Endothelial cell of umbilical vein (primary cell): Measurements from ENCODE around the gene ARSB. TPM values are rescaled to one million over a fixed set of nuclear protein-coding genes. Genes with fewer than 3 reads are reported as not detected.

Experiments used
- BruUV-seq: library from RNA; stranded (reverse); fragments of 400-500 nt; replicated peaks from 2 replicates; lab custom pipeline; 2021; lab: Mats Ljungman, UMichigan
- CTCF ChIA-PET: fragments of 300-600, 350-600 bp; sonication (Branson Sonifier 250); formaldehyde crosslinking; loops from one replicate; lab custom pipeline; 2021; ENCODE audit warnings: antibody characterized with exemption, inconsistent platforms; lab: Charles Lee
- POLR2A ChIA-PET: fragments of 300-600, 350-600 bp; sonication (Branson Sonifier 250); formaldehyde crosslinking; loops from one replicate; lab custom pipeline; 2021; ENCODE audit warnings: antibody characterized with exemption, inconsistent platforms; lab: Charles Lee
- DNase-seq: peaks from one replicate; pipeline ENCODE4 v3.0.0-alpha.2; 2011; ENCODE audit warnings: low read depth, low spot score
- FAIRE-seq: peaks from 2 replicates; lab custom pipeline; 2011; peaks lifted over from hg19 to GRCh38; lab: Jason Lieb, UNC
- H2AFZ ChIP-seq: 2 replicates; pipeline ENCODE4 v1.6.0; 2012; ENCODE audit warnings: low read depth, low read length, control low read depth, inconsistent platforms
- H3K27ac ChIP-seq: 2 replicates; pipeline ENCODE4 v1.5.1; 2011; ENCODE audit warnings: low read depth, mild to moderate bottlenecking, control low read depth, low read length, moderate library complexity; ENCODE audit not compliant: insufficient read depth
- H3K27me3 ChIP-seq, 2 experiments: 2 replicates each; pipeline versions ENCODE4 v1.6.0 to v1.6.1; 2011; ENCODE audit warnings: low read length in 2 of 2, mixed read lengths in 1 of 2; ENCODE audit not compliant: control insufficient read depth in 2 of 2, insufficient read depth in 2 of 2
- H3K36me3 ChIP-seq, 2 experiments: 2 replicates in 1 of 2; 3 replicates in 1 of 2; pipeline ENCODE4 v1.5.1; 2011; ENCODE audit warnings: low read length in 2 of 2, mild to moderate bottlenecking in 1 of 2, moderate library complexity in 1 of 2; ENCODE audit not compliant: control insufficient read depth in 2 of 2, insufficient read depth in 2 of 2; ENCODE audit errors: extremely low read depth in 1 of 2
- H3K4me1 ChIP-seq: 3 replicates; pipeline ENCODE4 v1.5.1; 2011; ENCODE audit warnings: mild to moderate bottlenecking, low read length; ENCODE audit not compliant: control insufficient read depth, insufficient read depth; ENCODE audit errors: extremely low read depth
- H3K4me2 ChIP-seq: 2 replicates; pipeline ENCODE4 v1.6.1; 2011; ENCODE audit warnings: low read length, control low read depth, mixed read lengths; ENCODE audit not compliant: insufficient read depth
- H3K4me3 ChIP-seq, 3 experiments: fragments of 200-600 bp in 1 of 3; sonication (generic), shearing (Covaris generic) in 1 of 3; replicated peaks in 1 of 3; 2 replicates each; pipeline ENCODE4 v1.5.1; 2011 to 2016; ENCODE audit warnings: control low read depth in 3 of 3, low read length in 3 of 3, mild to moderate bottlenecking in 2 of 3, inconsistent platforms in 1 of 3, low read depth in 1 of 3, moderate library complexity in 1 of 3; ENCODE audit not compliant: insufficient read depth in 1 of 3
- H3K79me2 ChIP-seq: 2 replicates; pipeline ENCODE4 v1.6.0; 2012; ENCODE audit warnings: low read length, inconsistent platforms; ENCODE audit not compliant: control insufficient read depth, insufficient read depth
- H3K9ac ChIP-seq: replicated peaks from 2 replicates; pipeline ENCODE3; 2011; ENCODE audit warnings: low read length, control low read depth; ENCODE audit not compliant: insufficient read depth; ENCODE audit errors: extremely low read depth
- H3K9me1 ChIP-seq: replicated peaks from 3 replicates; pipeline ENCODE4 v1.6.0; 2011; ENCODE audit warnings: mild to moderate bottlenecking, low read length; ENCODE audit not compliant: control insufficient read depth, insufficient read depth; ENCODE audit errors: extremely low read depth
- H3K9me3 ChIP-seq: replicated peaks from 2 replicates; pipeline ENCODE4 v1.5.1; 2012; ENCODE audit warnings: low read length, inconsistent platforms; ENCODE audit not compliant: control insufficient read depth, insufficient read depth
- H4K20me1 ChIP-seq: replicated peaks from 2 replicates; pipeline ENCODE3; 2011; ENCODE audit warnings: mild to moderate bottlenecking, low read length; ENCODE audit not compliant: control insufficient read depth, insufficient read depth; ENCODE audit errors: extremely low read depth
- EZH2 ChIP-seq: IDR thresholded peaks from 2 replicates; pipeline ENCODE4 v1.6.1; 2012; ENCODE audit warnings: borderline replicate concordance, low read depth, mild to moderate bottlenecking, moderate library complexity, low read length, inconsistent platforms; ENCODE audit not compliant: severe bottlenecking
- FOS ChIP-seq: IDR thresholded peaks from 2 replicates; pipeline ENCODE4 v1.6.1; 2011; ENCODE audit warnings: mild to moderate bottlenecking, low read length, moderate library complexity, borderline replicate concordance; ENCODE audit not compliant: insufficient read depth
- GATA2 ChIP-seq: IDR thresholded peaks from 2 replicates; pipeline ENCODE4 v1.7.0; 2011; ENCODE audit warnings: low read depth, mild to moderate bottlenecking, moderate library complexity, mixed read lengths, low read length; ENCODE audit not compliant: insufficient read length, insufficient read depth
- JUN ChIP-seq: IDR thresholded peaks from 2 replicates; pipeline ENCODE4 v1.6.1; 2011; ENCODE audit warnings: borderline replicate concordance, low read depth; ENCODE audit not compliant: insufficient read length, insufficient read depth
- MYC ChIP-seq: IDR thresholded peaks from one replicate; pipeline ENCODE4 v1.6.1; 2011; ENCODE audit warnings: mild to moderate bottlenecking, low read depth, low read length
- POLR2A ChIP-seq: IDR thresholded peaks from 2 replicates; pipeline ENCODE4 v1.6.1; 2012; ENCODE audit warnings: low read depth, mild to moderate bottlenecking, control low read depth, low read length
- POLR2AphosphoS5 ChIP-seq: IDR thresholded peaks from 2 replicates; pipeline ENCODE4 v1.6.1; 2012; ENCODE audit warnings: low read depth, mild to moderate bottlenecking, control low read depth, low read length, moderate library complexity; ENCODE audit not compliant: insufficient read depth
- dilution Hi-C: fragments of 300-500 bp; cut with MboI; formaldehyde crosslinking; loops from one replicate; pipeline ENCODE4 v1.15.0; 2019; ENCODE audit warnings: low sequenced_read_pairs; ENCODE audit not compliant: extremely low pct_ligation_motif_present
- intact Hi-C: fragments of 100-400 bp; cut with micrococcal nuclease; formaldehyde crosslinking; loops from one replicate; pipeline ENCODE4 v1.10.0; 2022
- polyA plus RNA-seq, 4 experiments: library from polyadenylated mRNA; depleted of rRNA in 3 of 4; stranded (reverse) in 3 of 4; unstranded in 1 of 4; fragments of >200 nt; gene quantifications; 2 replicates each; pipeline versions ENCODE4 v1.2.1 to v1.2.3, GENCODE V29; 2011 to 2012; ENCODE audit warnings: missing spikeins in 1 of 4
- total RNA-seq: library from RNA; stranded (reverse); gene quantifications from 2 replicates; pipeline ENCODE4 v1.2.3, GENCODE V29; 2021
- TF ChIP-seq, protein P1 (sequence below): IDR thresholded peaks from 2 replicates; pipeline ENCODE4 v1.6.1; 2011; ENCODE audit not compliant: insufficient read depth, insufficient read length
- TF ChIP-seq, protein P2 (sequence below), 2 donors: IDR thresholded peaks; 1 replicate in 1 of 2; 2 replicates in 1 of 2; pipeline ENCODE4 v1.5.1; 2011; ENCODE audit warnings: low read length in 2 of 2, mild to moderate bottlenecking in 2 of 2, moderate library complexity in 2 of 2, control low read depth in 1 of 2, inconsistent platforms in 1 of 2, low read depth in 1 of 2; ENCODE audit not compliant: insufficient read depth in 1 of 2; ENCODE audit errors: extremely low read depth in 1 of 2

ARSB gene
- total and polyA plus RNA-seq, 2 donors (not counting 3 experiments of a cell fraction or from before 2014, with no cell fraction given) = 17.2 to 25.8 TPM

DNA sequence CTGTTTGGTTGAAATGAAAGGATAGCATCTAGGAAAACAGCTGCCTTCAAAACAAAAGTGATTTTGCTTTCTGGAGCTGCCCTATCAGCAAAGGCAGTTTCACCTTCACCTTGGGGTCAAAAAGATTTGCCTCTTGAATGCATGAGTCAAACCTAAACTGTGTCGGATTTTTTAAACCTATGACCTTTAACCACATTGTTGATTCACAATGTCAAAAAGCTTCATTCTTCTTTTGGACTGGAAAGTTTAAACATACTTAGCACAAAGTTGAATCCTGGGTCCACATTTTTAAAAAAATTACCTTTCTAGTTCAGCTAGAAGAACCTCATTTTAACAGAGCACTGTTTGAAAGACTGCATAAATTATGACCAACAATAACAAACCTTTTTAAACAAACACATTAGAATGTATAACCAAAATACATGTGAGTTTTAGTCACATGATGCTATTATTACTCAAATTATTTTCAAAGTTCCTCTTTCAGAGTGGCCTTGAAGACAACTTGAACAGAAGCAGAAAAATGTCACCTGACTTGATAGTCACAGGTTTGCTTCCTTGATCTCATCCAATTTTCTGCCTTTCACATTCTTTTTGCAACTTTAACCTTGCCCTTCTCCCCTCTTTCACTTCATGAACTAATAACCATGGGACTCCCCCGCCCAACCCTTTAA lies 226.8 kb downstream of the ARSB start:
- intact Hi-C loops (no loop called here), dilution Hi-C loops (no loop called here)
- Histone ChIP-seq H3K4me2 (no peak overlapping the region), H3K79me2 (no peaks in the 10 kb centered on the region), H3K4me3 (no peak overlapping the region), H3K4me1 (no peaks in the 10 kb centered on the region), H3K36me3 (no peaks in the 10 kb centered on the region), H2AFZ (no peak overlapping the region), H3K27ac (no peak overlapping the region), H3K9me3 (no peaks in the 10 kb centered on the region), H3K9ac (no peak overlapping the region), H4K20me1 (no peaks in the 10 kb centered on the region), H3K9me1 (no peaks in the 10 kb centered on the region), H3K27me3 (peaks cover 0 to 5% of the 10 kb centered on the region in 2 experiments)
- TF ChIP-seq, protein P1, sequence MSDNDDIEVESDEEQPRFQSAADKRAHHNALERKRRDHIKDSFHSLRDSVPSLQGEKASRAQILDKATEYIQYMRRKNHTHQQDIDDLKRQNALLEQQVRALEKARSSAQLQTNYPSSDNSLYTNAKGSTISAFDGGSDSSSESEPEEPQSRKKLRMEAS = no peak
- TF ChIP-seq JUN (no peak), EZH2 (no peak), MYC (no peak), POLR2A (no peak)
- DNase-seq = no peak
- no TSS peak for BruUV-seq
- POLR2A ChIA-PET = no interaction called here
- no peak for FAIRE-seq
- CTCF ChIA-PET = interaction anchor here (1.4 kb wide), 1 partner anchor 18 kb away, joined by 4 read pairs; no protein-coding TSS in a partner anchor

DNA sequence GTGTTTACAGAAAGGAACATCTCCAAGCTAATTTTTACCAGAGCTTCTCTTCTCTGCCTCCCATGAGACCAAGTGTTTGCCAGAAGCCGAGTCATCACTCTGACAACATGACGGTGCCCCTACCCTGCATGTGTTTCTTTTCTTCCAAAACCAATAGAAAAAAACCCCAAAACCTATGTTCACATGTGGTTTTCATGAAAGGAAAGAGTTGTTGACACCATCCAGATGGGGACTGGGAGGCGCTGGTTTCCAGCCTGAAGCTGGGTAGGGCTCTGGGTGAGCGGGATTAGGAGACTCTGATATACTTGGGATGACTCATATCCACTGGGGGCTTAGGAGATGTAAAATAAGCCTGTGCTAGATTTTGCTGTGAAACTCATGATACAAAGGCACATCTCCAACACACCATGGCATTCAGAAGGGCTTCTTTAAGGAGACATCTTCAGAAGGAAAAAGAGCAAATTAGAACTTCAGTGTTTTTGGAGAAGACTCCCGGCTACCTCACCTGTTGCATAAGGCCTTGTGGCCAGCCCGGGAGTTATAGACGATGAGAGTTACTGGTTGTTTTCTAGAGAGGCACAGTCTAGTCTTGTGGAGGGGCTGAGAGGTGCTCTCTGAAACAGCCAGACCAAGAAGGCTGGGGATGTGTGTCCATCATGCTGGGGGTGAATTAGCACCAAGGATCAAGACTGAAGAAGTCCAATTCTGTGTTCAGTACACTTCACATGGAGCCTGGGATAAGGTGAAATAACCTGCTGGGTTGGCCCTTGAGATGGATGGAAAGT lies 227.6 kb downstream of the ARSB start:
- DNase-seq (no peak), FAIRE-seq (peak; percentile 42)
- Histone ChIP-seq H2AFZ (no peak overlapping the region), H3K4me2 (no peak overlapping the region), H3K27me3 (peaks cover 0 to 4% of the 10 kb centered on the region in 2 experiments), H3K9ac (no peak overlapping the region), H3K79me2 (no peaks in the 10 kb centered on the region), H4K20me1 (no peaks in the 10 kb centered on the region), H3K4me3 (no peak overlapping the region), H3K9me3 (no peaks in the 10 kb centered on the region), H3K9me1 (no peaks in the 10 kb centered on the region), H3K36me3 (no peaks in the 10 kb centered on the region), H3K27ac (no peak overlapping the region), H3K4me1 (no peaks in the 10 kb centered on the region)
- dilution Hi-C loops (no loop called here), intact Hi-C loops (no loop called here)
- TF ChIP-seq, protein P2, sequence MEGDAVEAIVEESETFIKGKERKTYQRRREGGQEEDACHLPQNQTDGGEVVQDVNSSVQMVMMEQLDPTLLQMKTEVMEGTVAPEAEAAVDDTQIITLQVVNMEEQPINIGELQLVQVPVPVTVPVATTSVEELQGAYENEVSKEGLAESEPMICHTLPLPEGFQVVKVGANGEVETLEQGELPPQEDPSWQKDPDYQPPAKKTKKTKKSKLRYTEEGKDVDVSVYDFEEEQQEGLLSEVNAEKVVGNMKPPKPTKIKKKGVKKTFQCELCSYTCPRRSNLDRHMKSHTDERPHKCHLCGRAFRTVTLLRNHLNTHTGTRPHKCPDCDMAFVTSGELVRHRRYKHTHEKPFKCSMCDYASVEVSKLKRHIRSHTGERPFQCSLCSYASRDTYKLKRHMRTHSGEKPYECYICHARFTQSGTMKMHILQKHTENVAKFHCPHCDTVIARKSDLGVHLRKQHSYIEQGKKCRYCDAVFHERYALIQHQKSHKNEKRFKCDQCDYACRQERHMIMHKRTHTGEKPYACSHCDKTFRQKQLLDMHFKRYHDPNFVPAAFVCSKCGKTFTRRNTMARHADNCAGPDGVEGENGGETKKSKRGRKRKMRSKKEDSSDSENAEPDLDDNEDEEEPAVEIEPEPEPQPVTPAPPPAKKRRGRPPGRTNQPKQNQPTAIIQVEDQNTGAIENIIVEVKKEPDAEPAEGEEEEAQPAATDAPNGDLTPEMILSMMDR (IDR thresholded peaks at IDR 0.05; ENCODE audit: extremely low read depth in 1 of 2, insufficient read depth in 1 of 2, low read depth in 1 of 2, low read length in 2 of 2) = no peak
- TF ChIP-seq EZH2 = no peak
- TF ChIP-seq JUN = no peak
- no peak for TF ChIP-seq FOS
- TF ChIP-seq POLR2AphosphoS5 = no peak
- no peak for TF ChIP-seq GATA2
- no peak for TF ChIP-seq MYC
- TF ChIP-seq, protein P1 = no peak
- TF ChIP-seq POLR2A = no peak
- BruUV-seq = no TSS peak
- CTCF ChIA-PET = interaction anchor here (1.4 kb wide), 1 partner anchor 19 kb away, joined by 4 read pairs; no protein-coding TSS in a partner anchor
- POLR2A ChIA-PET = no interaction called here
